DND-41 (cell line): ENCODE data around the gene SEC61A2.

Source experiments
- EZH2 ChIP-seq: IDR thresholded peaks from 3 replicates; pipeline ENCODE4 v1.6.1; 2012; ENCODE audit warnings: borderline replicate concordance, low read depth, mild to moderate bottlenecking, moderate library complexity, low read length, inconsistent platforms; ENCODE audit not compliant: severe bottlenecking
- TF ChIP-seq, protein P1 (sequence below): IDR thresholded peaks from 2 replicates; pipeline ENCODE4 v1.5.1; 2012; ENCODE audit warnings: borderline replicate concordance, low read length, moderate library complexity, mild to moderate bottlenecking; ENCODE audit not compliant: poor library complexity, severe bottlenecking; ENCODE audit errors: extremely low read depth

DNA sequence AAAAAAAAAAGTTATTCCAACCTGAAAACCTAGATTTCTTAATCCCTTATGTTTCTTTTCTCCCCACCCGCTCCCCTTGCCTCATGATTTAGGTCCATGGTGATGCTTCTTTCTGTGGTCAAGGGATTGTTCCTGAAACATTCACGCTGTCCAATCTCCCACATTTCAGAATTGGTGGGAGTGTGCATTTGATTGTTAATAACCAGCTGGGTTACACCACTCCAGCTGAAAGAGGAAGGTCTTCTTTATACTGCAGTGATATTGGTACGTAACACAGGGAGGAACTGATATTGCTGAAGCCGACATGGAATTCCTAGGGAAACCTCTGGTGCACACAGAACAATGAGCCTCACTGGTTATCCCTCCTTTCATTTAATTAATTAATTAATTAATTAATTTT is 38.1 kb upstream of the SEC61A2 start:
- TF ChIP-seq, protein P1, sequence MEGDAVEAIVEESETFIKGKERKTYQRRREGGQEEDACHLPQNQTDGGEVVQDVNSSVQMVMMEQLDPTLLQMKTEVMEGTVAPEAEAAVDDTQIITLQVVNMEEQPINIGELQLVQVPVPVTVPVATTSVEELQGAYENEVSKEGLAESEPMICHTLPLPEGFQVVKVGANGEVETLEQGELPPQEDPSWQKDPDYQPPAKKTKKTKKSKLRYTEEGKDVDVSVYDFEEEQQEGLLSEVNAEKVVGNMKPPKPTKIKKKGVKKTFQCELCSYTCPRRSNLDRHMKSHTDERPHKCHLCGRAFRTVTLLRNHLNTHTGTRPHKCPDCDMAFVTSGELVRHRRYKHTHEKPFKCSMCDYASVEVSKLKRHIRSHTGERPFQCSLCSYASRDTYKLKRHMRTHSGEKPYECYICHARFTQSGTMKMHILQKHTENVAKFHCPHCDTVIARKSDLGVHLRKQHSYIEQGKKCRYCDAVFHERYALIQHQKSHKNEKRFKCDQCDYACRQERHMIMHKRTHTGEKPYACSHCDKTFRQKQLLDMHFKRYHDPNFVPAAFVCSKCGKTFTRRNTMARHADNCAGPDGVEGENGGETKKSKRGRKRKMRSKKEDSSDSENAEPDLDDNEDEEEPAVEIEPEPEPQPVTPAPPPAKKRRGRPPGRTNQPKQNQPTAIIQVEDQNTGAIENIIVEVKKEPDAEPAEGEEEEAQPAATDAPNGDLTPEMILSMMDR, result no peak
- no peak for TF ChIP-seq EZH2
